Fibroblast of lung (primary cell): ENCODE measurements around the gene DDR2.

ENCODE experiments used
- CTCF ChIP-seq, 2 donors: IDR thresholded peaks in 1 of 2; conservative IDR thresholded peaks in 1 of 2; 1 replicate in 1 of 2; 2 replicates in 1 of 2; pipeline ENCODE4 v1.5.1; 2011 to 2012; ENCODE audit warnings: low read length in 2 of 2, control low read depth in 1 of 2, inconsistent platforms in 1 of 2, low read depth in 1 of 2, mild to moderate bottlenecking in 1 of 2
- EZH2 ChIP-seq: IDR thresholded peaks from 2 replicates; pipeline ENCODE4 v1.5.1; 2012; ENCODE audit warnings: low read length, control low read depth, mild to moderate bottlenecking; ENCODE audit errors: missing control alignments

- TF ChIP-seq CTCF (conservative IDR thresholded peaks at IDR 0.05 in 1 of 2, IDR thresholded peaks at IDR 0.05 in 1 of 2; ENCODE audit: low read depth in 1 of 2, low read length in 2 of 2) (no peak), EZH2 (no peak)
Measured at GRCh38 chr1:162697140-162697895, 65.1 kb downstream of the DDR2 start.
